ENCODE measurements around the gene GUCA2B.

GRCh38 chr1:42139444-42139843 is 13.8 kb upstream of the GUCA2B start:
- TF ChIP-seq CTCF (IDR thresholded peaks at IDR 0.05) (no peak), POLR2AphosphoS5 (IDR thresholded peaks at IDR 0.05; ENCODE audit: low read depth, low read length) (no peak), SIN3A (IDR thresholded peaks at IDR 0.05; ENCODE audit: borderline replicate concordance, insufficient read depth, low read depth, low read length) (no peak), REST (IDR thresholded peaks at IDR 0.05; ENCODE audit: insufficient read depth in 1 of 2, low read depth in 2 of 2, low read length in 1 of 2) (no peak), TCF7L2 (IDR thresholded peaks at IDR 0.05; ENCODE audit: low read depth, low read length) (no peak)
